Measurements from ENCODE around the gene MSMB.
A peak's percentile ranks its signal among the peaks of the same experiment; 100 is the strongest.
"Not testable (repeated sequence)": the region's sequence is repeated elsewhere in the genome, so short reads cannot be mapped to it uniquely, and the experiment has no call there.

MSMB gene

DNA sequence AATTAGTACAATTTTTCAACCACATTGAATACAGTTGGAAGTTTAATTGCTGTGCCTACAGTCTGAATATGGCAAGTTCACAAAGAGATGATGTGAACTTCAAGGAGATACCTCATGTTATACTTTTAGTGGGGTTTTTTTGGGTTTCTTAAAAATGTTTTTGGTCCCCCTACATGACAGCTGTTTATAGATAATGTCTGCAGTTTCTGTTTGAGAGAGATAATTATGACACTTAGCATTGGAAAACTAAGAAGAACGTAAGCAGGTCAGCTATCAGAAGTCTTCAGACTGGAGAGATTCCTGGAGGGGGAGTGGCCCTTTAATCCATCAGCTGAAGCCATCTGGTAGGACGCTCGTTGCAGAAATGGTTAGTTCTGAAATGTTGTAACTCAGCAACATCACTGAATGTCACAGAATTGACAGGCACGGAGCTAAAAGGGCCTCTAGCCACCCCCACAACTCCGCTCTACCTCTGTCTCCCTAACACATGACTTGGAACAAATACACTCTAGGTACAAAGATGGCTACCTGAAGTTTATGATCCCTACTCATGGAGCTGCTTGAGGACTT lies 44.8 kb downstream of the MSMB start:
- TF ChIP-seq, protein P1, sequence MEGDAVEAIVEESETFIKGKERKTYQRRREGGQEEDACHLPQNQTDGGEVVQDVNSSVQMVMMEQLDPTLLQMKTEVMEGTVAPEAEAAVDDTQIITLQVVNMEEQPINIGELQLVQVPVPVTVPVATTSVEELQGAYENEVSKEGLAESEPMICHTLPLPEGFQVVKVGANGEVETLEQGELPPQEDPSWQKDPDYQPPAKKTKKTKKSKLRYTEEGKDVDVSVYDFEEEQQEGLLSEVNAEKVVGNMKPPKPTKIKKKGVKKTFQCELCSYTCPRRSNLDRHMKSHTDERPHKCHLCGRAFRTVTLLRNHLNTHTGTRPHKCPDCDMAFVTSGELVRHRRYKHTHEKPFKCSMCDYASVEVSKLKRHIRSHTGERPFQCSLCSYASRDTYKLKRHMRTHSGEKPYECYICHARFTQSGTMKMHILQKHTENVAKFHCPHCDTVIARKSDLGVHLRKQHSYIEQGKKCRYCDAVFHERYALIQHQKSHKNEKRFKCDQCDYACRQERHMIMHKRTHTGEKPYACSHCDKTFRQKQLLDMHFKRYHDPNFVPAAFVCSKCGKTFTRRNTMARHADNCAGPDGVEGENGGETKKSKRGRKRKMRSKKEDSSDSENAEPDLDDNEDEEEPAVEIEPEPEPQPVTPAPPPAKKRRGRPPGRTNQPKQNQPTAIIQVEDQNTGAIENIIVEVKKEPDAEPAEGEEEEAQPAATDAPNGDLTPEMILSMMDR (IDR thresholded peaks at IDR 0.05; ENCODE audit: control extremely low read depth, extremely low read depth, low read depth, missing control alignments), result no peak
- ChIA-PET POLR2A (no interaction called here), CTCF (interaction anchor here (1.1 to 11.3 kb wide), 3 partner anchors 18 to 537 kb away, joined by 3 to 88 read pairs (median 6); no protein-coding TSS in a partner anchor)
- no peak for DNase-seq (ENCODE audit: extremely low spot score)

DNA sequence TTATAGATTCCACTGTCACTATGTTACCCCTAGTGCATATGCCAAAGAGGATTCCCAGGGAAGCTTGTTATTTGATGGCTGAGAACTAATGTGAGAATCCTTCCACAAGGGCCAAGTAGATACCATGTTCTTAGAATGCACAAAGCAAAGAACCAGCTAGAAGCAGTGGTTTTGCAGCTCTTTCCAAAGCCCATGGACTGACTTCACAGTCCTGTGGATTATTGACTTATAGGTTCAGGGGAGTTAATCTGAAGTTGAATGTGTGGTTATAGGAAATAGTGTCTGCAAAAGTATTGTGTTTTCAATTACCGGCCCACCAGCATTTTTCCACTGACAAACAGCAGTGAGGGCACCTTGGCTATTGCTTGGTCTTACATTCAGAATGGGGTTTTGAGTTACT lies 45.5 kb downstream of the MSMB start:
- ChIA-PET POLR2A (no interaction called here), CTCF (interaction anchor here (11.3 kb wide), 1 partner anchor 19 kb away, joined by 88 read pairs; no protein-coding TSS in a partner anchor)
- TF ChIP-seq, protein P1 (IDR thresholded peaks at IDR 0.05; ENCODE audit: control extremely low read depth, extremely low read depth, low read depth, missing control alignments), result no peak
- DNase-seq (ENCODE audit: extremely low spot score), result no peak

DNA sequence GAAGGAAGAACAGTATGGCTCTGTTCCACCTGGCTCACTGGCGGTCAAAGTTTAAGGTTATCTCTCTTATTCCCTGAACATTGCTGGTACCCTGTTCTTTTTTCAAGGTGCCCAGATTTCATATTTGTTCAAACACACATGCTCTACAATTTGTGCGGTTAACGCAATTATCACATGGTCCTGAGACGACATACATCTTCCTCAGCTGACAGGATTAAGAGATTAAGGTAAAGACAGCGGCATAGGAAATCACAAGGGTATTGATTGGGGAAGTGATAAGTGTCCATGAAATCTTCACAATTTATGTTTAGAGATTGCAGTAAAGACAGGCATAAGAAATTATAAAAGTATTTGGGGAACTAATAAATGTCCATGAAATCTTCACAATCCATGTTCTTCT lies 46.1 kb downstream of the MSMB start:
- DNase-seq (ENCODE audit: extremely low spot score); POLR2A ChIA-PET: not testable (repeated sequence)
- CTCF ChIA-PET, result interaction anchor here (11.3 kb wide), 1 partner anchor 20 kb away, joined by 88 read pairs; no protein-coding TSS in a partner anchor

DNA sequence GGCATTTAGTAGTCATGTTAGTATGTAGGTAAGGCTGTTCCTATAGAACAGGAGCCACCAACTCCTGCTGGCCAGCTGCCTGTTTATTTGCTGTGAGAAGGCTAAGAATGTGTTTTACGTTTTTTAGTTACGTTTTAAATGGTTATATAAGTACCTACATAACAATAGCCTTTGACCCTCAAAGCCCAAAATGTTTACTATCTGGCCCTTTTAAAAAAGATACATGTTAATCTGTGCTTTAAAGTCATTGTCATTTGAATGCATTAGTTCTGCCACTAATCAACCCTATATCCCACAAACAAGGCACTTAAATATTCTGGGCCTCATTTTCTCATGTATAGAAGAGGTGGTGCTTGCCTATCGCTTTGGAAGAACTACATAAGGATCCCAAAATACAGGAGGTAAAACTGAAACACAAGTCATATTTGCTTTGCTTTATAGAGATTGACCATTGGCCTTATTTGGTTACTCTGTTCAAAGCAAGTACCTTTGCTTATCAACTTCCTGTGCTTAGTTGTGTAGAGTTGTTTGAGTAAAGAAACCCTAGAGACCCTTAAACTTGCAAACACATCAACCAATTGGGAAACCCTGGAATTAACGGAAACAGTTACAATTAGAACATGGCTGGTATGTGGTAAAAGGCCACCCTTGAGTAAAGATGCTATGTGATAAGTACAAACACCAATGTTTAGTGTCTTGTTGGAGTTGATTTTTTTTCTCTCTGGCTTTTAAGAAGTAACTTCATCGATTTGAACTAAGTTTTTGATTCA lies 47.9 kb downstream of the MSMB start:
- CTCF ChIA-PET, result interaction anchor here (1.3 kb wide), 1 partner anchor 31 kb away, joined by 3 read pairs; no protein-coding TSS in a partner anchor
- TF ChIP-seq, protein P1 (IDR thresholded peaks at IDR 0.05; ENCODE audit: control extremely low read depth, extremely low read depth, low read depth, missing control alignments), result no peak
- no peak for DNase-seq (ENCODE audit: extremely low spot score)
- POLR2A ChIA-PET, result no interaction called here

DNA sequence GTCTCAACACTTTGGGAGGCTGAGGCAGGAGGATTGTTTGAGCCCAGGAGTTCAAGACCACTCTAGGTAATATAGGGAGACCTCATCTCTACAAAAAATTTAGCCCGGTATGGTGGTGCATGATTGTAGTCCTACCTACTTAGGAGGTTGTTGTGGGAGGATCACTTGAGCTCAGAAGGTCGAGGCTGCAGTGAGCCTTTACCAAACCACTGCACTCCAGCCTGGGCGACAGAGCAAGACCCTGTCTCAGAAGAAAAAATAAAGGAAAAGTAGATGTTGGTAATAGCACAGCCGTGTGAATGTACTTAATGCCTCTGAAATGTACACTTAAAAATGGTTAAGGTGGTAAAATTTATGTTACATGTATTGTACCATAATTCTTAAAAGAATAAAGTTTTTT lies 48.5 kb downstream of the MSMB start:
- TF ChIP-seq, protein P1 (IDR thresholded peaks at IDR 0.05; ENCODE audit: control extremely low read depth, extremely low read depth, low read depth, missing control alignments), result no peak
- POLR2A ChIA-PET, result no interaction called here
- CTCF ChIA-PET, result interaction anchor here (1.3 kb wide), 1 partner anchor 32 kb away, joined by 3 read pairs; no protein-coding TSS in a partner anchor
- no peak for DNase-seq (ENCODE audit: extremely low spot score)

DNA sequence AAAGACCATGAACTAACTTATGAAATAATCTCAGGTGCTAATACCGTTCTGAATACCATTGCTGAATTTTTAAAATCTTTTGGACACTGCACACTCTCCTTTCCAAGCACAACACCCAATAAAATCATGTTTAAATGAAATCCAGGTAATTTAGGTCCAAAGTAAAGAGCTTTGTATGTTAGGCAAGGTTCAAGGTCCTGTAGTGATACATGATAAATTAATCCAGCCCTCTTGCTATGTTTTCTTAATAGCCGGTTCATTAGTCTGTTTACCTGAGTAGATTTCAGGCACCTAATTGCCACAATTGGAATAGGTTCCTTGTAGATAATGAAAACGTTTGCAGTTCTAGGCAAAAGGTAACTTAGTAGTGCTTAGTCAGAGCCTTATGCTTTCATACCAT lies 60.5 kb downstream of the MSMB start:
- DNase-seq (ENCODE audit: extremely low spot score); POLR2A ChIA-PET: not testable (repeated sequence)
- CTCF ChIA-PET, result interaction anchor here (1.0 kb wide), 1 partner anchor 44 kb away, joined by 3 read pairs; no protein-coding TSS in a partner anchor

DNA sequence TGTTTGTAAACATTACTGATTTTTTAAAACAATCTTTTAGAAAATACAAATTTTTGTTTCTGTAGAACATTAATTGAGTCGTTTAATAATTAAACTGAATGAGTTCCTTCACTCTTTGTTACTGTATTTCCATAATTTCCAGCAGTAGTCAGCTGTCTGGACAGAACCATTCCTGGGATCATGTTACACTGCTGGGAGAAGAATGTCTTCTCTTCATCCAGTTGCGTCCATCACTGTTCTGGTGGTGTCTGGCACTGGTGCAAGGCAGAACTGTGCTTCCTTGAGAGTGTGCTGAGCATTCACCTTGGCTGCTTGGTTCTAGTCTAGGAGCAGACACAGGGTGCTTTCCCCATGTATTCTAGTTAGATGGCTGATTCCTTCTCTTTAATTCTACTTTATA lies 61.6 kb downstream of the MSMB start:
- POLR2A ChIA-PET; CTCF ChIA-PET; DNase-seq (ENCODE audit: extremely low spot score): not testable (repeated sequence)

DNA sequence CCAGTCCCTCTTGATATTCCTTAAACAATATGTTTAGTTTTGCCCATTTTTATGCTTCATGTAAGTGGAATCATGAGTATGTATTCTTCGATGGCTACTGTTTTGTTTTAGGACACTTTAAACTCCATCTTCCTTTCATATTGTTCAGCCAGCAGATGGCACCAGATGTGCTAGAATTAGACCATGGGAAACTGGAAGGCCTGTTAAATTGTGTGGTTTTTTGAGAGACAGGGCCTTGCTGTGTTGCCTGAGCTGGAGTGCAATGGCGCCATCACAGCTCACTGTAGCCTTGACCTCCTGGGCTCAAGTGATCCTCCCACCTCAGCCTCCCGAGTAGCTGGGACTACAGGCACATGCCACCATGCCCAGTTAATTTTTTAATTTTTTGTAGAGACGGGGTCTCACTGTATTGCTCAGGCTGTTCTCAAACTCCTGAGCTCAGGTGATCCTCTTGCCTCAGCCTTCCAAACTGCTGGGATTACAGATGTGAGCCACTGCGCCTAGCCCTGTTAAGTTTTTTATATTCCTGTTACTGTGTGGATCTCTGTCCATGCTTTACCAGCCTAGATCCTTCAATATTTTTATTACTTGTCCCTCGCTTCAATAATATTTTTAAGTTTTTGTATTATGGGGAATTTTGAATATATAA lies 62.4 kb downstream of the MSMB start:
- POLR2A ChIA-PET; CTCF ChIA-PET; DNase-seq (ENCODE audit: extremely low spot score): not testable (repeated sequence)
- TF ChIP-seq, protein P1 (IDR thresholded peaks at IDR 0.05; ENCODE audit: control extremely low read depth, extremely low read depth, low read depth, missing control alignments), result peak; percentile 22

All from GM10248 (cell line).